ENCODE data around the gene ZBTB7C.
A peak's percentile ranks its signal among the peaks of the same experiment; 100 is the strongest.

The ZBTB7C gene

GRCh38 chr18:48352051-48352755 lies 57.0 kb downstream of the ZBTB7C start:
- DNase-seq, result no peak

GRCh38 chr18:48351216-48352050 lies 57.8 kb downstream of the ZBTB7C start:
- no peak for DNase-seq

DNA sequence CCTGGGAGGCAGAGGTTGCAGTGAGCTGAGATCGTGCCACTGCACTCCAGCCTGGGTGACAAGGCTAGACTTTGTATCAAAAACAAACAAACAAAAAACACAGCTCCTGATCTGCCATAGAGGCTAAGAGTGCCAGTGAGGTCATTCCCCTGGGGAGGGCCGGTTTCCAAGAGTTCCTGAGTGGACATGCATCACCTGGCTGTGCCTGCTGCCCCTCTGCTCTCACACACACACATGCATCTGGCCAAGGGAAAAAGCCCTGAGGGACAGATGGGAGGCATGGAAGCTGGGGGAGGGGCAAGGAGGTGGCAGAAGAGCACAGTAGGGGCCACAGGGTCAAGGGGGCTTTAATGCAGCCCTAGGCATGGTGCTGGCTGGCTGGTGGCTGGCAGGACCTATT lies 60.4 kb downstream of the ZBTB7C start:
- no peak for DNase-seq

DNA sequence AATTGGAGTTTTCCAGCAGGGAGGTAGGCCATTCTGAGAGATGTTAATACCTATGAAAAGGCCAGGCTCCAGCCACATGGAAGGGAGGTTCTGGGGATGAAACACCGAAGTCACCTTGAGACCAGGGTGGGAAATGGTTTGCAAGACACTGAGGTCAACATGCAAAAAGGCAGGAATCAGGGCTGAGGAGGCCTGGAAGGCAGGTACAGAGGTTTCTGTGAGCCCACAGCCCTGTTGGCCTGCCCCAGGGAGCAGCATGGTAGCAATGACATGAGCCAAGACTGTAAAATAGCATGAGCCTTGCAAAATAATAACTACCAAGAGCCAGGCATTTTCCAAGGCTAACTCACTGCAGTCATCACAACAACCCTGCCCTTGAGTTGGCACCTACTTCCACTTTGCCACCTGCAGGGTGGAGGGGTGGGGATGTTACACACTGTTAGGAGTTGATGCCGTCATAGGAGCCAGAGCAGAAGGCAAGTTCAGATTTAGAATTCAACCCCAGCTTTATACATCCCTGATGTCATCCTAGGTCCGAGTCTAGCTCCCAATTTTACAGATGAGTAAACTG lies 61.3 kb downstream of the ZBTB7C start:
- DNase-seq, result no peak

- peak; percentile 52 to 74 (median 66) for DNase-seq
These were observed 63.6 kb downstream of the ZBTB7C start for GRCh38 chr18:48345596-48345995.

- DNase-seq, result no peak
These were observed 66.6 kb downstream of the ZBTB7C start for GRCh38 chr18:48342581-48342980.

DNA sequence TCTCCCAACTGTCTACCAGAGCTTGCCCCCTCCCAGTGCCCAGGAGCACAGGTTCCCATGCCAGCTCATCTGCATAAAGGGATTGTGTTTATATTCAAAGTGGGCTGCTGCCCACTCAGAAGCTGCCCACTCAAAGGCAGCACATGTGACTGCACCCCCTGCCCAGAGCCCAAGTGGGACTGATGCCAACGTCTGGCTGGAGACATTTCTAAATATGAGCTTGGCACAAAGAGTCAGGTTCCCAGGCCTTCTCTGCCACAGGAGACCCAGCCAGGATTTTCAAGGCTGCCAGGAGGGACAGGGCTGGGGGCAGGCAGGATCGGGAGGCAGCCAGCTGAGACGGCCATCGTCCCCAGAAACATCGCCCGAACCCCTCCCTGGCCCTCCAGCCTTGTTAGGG lies 67.1 kb downstream of the ZBTB7C start:
- DNase-seq, result no peak

- DNase-seq, result no peak
These were observed 68.6 kb downstream of the ZBTB7C start for GRCh38 chr18:48340560-48340959.

DNA sequence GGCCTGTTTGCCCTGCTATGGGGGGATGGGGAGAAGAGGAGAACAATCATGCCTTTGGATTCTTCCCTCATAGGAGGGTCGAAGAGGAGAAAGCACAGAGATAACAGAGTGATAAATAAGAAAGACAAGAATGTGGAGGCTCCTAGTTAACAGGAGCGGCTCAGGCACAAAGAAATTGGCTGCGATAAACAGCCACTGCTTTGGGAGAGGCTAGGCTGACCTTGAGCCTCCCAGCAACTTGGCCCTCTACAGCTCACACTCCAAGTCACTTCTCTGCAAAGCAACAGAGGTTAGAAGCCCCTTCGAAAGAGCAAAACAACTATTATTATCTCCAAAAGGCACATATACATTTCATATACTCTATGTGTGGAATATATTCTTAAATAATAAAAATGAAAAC lies 69.5 kb downstream of the ZBTB7C start:
- DNase-seq, result no peak

DNA sequence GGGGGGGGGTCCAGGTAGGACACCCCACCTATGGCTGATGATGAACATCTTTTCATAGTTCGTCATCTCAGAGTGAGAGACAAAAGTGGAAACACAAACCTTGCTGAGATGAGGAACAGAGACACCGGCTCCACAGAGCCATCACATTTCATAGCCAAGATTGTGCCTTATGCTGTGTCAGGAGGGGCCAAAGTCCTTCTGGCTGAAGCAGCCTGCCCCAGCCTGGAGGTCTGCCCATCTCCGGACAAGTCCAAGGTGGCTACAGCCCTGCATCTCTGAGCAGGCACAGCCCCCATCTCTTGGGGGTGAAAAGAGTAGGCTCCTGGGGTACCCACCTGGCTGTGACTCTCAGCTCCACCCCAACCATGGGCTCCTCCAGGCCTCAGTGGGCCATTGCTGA lies 70.3 kb downstream of the ZBTB7C start:
- no peak for DNase-seq

DNA sequence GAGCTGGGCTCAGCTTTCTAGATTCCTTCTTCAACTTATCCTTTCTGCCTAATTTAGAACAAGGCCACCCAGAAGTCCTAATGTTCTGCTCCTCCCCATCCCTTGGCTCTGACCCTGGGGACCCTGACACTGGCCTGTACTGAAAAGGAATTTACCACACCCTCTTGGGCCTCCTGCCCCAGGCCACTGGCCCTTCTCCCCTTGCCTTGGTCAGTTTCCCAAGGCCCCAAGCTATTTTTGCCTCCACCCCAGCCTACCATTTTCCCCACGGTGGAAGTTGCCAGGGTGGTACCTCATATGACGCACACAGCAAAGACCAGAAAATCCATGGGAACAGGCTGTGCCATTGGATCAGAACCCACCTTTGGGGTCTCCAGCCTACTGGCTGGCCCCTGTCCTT lies 72.1 kb downstream of the ZBTB7C start:
- no peak for DNase-seq

DNA sequence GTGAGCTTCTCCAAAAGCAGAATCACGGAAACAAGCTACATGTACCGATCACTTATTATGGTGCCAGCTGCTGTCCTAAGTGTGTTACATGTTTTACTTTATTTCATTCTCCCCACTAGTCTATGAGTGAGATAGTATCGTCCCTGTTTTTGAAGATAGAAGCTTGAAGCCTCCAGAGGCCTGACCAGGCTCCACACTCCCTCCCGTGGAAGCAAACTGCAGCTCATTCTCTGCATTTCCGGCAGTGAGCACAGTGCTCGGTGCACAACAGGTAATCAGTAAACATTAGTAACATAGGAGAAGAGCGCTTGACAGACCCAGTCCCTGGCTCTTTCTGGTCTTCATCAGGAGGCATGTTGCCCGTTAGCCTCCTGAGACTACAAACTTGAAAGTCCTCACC lies 72.9 kb downstream of the ZBTB7C start:
- no peak for DNase-seq

GRCh38 chr18:48335829-48336228 lies 73.4 kb downstream of the ZBTB7C start:
- DNase-seq, result no peak

- no peak for DNase-seq
These were observed 74.3 kb downstream of the ZBTB7C start for GRCh38 chr18:48334845-48335244.

DNA sequence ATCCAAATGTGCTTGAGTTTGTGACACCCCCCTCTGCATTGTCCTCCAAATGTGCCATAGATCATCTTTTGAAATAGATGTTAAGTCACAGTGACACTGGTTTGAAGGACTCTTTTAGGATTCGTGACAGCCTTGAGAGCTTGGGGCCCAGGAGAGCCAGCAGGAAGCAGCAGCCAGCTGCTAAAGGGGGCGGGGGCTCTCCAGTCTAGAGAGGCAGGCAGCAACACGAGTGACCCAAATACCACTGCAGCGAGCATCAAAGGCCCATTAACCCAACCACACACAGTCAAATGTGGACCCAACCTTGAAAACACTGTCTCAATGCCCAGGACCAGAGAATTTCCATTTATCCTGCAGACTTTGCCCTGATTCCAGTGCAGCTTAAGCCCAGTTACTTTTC lies 75.6 kb downstream of the ZBTB7C start:
- no peak for DNase-seq

DNA sequence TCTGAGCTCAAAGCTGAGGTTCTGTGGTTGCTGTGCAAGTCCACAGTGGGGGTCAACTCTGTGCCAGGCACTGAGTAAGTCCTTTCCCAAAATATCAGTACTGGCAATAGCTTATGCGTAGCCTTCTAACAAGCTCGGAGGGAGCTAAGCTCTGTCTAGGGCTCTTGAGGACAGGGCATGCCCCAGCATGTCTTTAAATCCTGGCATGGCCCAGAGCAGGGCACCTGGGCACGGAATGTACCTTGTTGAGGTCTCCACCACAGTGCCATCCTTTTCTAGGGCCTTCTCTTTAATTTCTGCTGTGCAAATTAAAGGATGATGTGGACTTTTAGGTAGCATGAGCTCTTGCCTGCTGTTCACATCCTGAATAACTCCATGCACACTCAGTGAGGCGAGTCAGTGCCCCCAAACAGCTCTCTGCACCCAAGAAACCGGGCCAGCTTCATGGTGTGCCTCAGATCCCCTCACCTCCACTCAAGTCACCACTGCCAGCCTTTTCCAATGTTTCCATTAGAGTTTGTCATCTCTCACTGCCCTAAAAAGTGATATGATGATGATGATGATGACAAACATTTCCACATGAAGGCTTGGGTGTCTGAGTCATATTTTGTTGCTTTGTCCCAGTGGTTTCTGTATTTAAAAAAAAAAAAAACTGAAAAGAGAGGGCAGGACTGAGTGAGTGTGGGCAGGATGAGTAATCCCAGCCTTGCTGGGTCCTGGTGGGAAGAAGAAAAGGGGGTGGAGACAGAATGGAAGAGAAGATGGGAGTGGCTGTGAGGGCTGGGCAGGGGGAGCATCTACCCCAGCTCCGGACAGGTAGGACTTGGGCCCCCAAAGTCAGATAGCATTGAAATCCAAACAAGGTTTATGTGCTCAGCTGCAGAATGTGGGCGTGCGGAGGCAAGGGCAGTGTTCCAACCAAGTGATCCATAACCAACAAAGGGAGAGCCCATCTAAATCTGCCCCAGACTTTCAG lies 78.9 kb downstream of the ZBTB7C start:
- DNase-seq, result peak; percentile 45 to 84 (median 76)

DNA sequence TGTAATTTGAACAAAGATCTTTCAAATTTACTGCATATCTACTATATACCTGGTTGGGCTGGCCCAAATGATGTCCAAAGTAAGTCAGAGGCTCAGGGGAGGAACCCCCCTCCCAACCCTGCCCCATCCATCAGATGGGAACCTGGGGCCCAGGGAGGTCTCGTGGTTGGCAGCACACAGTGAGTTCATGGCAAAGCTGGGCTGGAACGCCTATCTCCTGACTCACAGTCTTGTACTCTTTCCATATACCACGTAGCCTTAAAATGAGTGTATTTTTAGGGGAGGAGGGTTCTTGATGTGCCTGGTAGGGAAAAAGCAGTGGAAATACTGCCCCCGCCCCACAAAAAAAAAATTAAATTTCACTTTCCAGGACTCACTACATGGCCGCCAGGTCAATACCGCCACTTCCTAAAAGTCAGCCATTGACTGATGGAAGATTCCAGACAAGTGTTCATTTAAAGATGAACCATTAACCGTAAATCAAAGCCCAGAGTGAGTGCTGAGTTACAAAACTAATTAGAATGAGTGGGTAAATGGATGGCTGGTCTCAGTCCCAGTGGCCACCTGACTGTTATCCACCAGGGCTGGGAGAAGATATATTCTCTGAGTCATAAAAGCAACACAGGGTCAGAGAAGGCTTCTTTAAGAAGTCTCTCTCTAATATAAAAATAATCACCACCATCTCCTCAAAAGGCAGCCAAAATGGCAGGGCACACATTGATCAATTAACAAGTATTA lies 80.5 kb downstream of the ZBTB7C start:
- no peak for DNase-seq

- DNase-seq, result peak; percentile 55 to 77 (median 68)
These were observed 82.1 kb downstream of the ZBTB7C start for GRCh38 chr18:48326901-48327675.

DNA sequence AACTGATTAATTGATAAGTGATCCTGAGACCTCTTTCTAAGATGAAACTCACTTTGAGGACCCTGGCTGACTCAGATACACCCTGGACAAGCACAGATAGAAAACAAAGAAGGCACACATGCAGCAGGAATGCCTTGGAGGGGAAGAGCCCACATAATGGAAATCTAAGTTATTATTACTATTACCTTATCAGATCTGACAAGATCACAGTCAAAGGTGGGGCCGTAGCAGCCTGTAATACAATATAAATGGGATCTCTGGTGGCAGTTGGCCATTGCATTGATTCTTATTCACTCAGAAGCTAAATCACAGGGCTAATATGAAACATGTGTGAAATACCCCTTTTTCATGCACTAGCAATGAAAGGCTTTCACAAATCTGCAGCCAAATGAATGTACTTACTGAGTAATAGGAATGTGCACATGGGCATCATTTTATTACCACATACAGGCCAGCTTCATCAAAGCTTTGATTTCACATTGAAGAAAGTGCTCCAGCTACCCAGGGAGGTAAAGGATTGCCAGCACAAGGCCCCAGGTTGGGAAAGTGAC lies 84.0 kb downstream of the ZBTB7C start:
- DNase-seq, result no peak

- DNase-seq, result no peak
These were observed 84.5 kb downstream of the ZBTB7C start for GRCh38 chr18:48324651-48325050.

DNA sequence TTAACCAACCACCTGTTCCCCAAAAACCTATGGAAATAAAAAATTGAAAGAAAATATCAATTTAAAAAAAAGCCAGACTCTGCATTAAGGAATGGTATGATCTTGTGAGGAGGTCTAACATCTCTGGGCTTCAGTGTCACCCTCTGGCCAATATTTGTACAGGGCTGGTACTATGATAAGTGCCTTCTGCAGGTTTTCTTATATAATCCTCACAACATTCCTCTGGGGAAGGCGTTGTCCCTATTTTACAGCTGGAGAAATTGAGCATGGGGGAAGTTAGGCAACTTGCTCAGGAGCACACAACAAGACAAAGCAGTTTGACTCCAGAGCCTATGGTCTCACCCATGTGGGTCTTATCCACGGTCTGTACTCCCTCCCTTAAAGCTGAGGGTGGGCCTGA lies 86.0 kb downstream of the ZBTB7C start:
- DNase-seq, result no peak
